ENCODE data around the gene ZNF565.
"Not testable (repeated sequence)": the region's sequence is repeated elsewhere in the genome, so short reads cannot be mapped to it uniquely, and the experiment has no call there.

Gene ZNF565

DNA sequence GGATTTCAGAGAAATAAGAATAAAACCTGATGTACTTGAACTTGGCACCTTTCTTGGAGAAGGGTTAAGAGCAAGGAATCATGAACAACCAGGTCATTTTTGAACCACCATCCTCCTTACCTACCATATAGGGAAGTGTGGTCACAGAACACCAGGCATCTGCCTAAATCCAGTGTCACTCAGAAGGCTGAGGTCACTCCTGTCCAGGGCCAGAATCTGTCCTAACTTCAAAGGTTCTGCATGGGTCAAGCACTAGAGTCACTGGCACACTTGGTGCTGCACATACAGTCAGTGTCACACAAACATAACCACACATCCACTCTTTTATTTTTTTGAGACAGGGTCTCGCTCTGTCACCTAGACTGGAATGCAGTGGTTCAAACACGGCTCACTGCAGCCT lies 1.6 kb downstream of the ZNF565 start:
- no peak for DNase-seq (ENCODE audit: low spot score)
- no peak for FAIRE-seq

DNA sequence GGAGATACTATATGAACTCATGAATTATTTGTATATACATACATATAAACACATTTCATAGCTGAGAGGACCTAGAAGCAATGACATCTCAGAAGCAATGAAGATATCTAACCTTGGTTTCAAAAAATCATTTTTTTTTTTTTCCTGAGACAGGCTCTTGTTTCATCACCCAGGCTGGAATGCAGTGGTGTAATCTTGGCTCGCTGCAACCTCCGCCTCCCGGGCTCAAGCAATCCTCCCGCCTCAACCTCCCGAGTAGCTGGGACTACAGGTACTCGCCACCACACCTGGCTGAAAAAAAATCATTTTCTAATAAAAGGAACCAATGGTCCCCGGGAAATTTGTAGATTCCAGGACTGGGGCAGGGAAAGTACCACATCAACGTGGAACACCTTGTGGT lies 4.0 kb downstream of the ZNF565 start:
- DNase-seq (ENCODE audit: low spot score) (no peak), FAIRE-seq (no peak)

DNA sequence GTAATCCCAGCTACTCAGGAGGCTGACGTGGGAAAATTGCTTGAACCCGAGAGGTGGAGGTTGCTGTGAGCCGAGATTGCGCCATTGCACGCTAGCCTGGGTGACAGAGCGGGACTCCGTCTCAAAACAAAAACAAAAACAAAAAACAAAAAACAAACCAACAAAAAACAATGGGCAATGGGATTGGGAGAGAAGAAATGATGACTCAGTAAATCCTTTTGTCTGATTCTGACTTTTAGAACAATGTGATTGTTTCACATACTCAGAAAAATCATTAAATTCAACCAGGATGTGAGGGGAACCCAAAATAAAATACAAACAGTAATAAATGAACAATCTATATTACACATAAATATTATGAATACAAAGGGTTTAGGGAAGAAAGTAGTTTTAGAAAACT lies 5.1 kb downstream of the ZNF565 start:
- no peak for DNase-seq (ENCODE audit: low spot score)
- no peak for FAIRE-seq

DNA sequence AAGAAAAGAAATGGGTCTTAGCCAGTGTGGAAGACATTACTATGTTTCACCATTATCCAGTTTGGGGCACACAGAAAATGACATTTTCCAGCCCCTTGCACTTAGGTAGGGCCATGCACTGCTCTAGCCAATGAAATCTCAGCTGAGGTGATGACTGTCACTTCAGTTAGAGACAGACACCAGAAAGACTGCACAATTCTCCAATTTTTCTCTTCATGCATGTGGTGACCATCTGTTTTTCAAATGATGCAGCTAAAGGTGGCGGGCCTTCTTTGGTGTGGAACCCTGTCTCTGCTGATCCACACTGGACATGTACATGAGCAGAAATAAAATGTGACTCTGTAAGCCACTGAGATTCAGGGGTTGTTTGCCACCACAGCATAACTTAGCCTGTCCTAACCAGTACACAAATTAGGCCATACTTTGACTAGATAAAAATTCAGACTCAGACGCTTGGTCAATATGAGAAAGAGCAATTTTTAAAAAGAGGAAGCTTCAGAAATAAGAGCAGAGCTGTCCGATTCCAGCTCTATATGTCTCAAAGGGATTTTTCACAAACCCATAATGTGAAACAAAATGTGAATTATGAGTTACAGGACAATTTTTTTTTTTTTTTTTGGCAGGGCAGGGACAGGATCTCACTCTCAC lies 6.7 kb downstream of the ZNF565 start:
- DNase-seq (ENCODE audit: low spot score) = no peak
- no peak for FAIRE-seq

DNA sequence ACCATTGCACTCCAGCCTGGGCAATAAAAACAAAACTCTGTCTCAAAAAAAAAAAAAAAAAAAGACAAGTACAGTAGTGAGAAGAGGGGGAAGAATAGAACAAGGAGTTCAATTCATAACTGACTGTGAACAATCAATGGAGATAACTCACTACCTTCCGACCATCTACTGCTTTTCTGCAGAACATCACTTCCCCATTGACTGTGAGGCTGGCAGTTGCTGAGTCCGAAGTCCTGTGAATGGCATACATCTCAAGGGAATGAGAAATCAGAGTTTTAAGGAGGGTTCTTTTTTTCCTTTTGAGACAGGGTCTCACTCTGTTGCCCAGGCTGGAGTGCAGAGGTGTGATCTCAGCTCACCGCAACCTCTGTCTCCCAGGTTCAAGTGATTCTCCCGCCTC lies 11.2 kb downstream of the ZNF565 start:
- FAIRE-seq (no peak), DNase-seq (ENCODE audit: low spot score) (no peak)

DNA sequence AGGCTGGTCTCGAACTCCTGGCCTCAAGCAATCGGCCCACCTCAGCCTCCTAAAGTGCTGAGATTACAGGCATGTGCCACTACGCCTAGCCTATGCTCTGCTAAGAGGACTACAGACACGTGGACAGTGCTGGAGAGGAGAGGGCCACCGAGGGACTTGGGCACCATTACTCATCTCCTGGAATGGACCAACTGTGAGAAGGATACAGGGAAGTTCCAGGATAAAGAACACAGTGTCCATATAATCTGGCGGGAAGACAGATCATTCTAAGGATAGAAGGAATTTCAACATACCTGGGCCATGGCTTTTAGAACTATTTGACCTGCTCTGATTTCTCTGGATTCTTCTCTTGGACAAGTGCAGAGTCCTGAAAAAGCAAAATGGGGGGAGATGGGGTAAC lies 12.8 kb downstream of the ZNF565 start:
- no peak for FAIRE-seq
- DNase-seq (ENCODE audit: low spot score) = no peak

DNA sequence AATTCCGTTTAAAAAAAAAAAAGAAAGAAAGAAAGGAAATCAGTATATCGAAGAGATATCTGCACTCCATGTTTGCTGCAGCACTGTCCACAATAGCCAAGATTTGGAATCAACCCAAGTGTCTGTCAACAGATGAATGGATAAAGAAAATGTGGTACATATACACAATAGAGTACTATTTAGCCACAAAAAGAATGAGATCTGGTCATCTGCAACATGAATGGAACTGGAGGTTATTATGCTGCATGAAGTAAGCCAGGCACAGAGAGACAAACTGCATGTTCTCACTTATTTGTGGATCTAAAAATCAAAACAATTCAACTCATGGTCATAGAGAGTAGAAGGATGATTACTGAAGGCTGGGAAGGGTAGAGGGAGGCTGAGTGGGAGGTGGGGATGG lies 16.3 kb downstream of the ZNF565 start:
- DNase-seq (ENCODE audit: low spot score) (no peak), FAIRE-seq (no peak)

DNA sequence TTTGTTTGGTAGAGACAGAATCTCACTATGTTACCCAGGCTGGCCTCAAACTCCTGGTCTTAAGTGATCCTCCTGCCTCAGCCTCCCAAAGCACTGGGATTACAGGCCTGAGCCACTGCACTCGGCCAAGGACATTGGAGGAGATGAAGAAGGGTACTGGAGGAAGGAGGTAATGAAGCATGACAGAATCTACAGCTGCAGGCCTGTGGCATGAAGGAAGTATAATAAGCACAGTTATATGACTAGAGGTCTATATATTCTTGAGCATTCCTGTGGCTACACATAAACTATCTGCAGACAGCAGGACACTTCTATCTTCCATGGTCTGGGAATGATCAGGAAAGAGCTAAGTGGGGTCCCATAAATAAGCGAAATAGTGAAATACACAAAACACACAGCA lies 18.2 kb downstream of the ZNF565 start:
- FAIRE-seq = peak; percentile 7
- DNase-seq (ENCODE audit: low spot score) = peak; percentile 72

DNA sequence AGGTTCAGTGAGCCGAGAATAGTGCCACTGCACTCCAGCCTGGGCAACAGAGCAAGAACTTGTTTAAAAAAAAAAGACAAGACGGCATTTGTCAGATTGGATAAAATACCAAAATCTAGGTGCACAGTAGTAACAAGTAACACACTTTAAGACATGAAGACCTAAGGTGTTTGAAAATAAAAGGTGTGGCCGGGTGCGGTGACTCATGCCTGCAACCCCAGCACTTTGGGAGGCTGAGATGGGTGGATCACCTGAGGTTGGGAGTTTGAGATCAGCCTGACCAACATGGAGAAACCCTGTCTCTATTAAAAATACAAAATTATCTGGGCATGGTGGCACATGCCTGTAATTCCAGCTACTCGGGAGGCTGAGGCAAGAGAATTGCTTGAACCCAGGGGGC lies 27.7 kb downstream of the ZNF565 start:
- not testable (repeated sequence) for FAIRE-seq

DNA sequence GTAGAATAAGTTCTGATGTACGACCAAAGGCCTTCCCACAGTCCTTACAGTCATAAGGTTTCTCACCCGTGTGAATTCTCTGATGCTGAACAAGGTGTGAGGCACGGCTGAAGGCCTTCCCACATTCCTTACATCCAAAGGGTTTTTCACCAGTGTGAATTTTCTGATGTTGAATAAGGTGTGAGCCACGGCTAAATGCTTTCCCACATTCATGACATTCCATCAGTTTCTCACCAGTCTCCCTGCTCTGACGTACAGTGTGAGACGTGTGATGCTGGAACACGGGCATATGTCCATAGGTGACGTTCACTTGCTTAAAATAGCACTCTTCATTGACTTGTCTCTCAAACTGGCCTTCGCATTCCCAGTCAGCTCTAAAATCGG lies 31.2 kb downstream of the ZNF565 start:
- DNase-seq (ENCODE audit: low spot score) (peak; percentile 17), FAIRE-seq (no peak)

More for the DNA sequence above, 27.7 kb downstream of the ZNF565 start:
- not testable (repeated sequence) for DNase-seq (ENCODE audit: low spot score)

DNA sequence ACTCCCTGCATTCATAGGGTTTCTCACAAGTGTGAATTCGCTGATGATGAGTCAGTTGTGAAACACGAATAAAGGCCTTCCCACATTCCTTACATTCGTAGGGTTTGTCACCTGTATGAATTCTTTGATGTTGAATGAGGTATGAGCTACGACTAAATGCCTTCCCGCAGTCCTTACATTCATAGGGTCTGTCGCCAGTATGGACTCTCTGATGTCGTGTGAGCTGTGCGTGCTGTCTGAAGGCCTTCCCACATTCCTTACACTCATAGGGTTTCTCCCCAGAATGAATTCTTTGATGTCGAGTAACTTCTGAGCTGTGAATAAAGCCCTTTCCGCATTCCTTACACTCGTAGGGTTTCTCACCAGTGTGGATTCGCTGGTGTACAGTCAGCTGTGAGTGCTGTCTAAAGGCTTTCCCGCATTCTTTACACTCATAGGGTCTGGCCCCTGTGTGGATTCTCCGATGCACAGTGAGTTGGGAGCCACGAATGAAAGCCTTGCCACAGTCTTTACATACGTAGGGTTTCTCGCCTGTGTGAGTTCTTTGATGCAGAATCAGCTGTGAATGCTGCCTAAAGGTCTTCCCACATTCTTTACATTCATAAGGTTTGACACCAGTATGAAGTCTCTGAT lies 31.7 kb downstream of the ZNF565 start:
- no peak for FAIRE-seq
- DNase-seq (ENCODE audit: low spot score) = peak; percentile 61

DNA sequence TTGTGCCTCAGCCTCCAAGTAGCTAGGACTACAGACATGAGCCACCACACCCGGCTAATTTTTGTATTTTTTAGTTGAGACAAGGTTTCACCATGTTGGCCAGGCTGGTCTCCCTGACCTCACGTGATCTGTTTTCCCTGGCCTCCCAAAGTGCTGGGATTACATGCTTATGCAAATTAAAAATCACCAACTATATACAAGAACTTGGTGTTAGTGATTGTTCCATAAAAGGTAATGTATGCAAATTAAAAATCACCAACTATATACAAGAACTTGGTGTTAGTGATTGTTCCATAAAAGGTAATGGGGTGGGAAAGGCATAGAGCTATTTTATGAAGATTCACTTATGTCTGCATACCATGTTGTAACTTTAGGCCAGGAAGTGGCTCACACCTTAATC lies 35.4 kb downstream of the ZNF565 start:
- not testable (repeated sequence) for FAIRE-seq; DNase-seq (ENCODE audit: low spot score)

DNA sequence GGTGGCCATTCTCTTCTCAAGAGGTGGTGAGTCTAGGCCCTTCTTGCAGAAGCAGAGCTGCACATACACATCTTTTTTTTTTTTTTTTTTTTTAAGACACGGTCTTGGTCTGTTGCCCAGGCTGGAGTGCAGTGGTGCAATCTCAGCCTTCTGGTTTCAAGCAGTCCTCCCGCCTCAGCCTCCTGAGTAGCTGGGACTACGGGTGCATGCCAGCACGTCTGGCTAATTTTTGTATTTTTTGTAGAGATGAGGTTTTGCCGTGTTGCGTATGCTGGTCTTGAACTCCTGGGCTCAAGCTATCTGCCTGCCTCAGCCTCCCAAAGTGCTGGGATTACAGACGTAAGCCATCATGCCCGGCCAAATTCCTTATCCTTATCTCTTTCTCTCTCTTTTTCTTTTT lies 40.6 kb downstream of the ZNF565 start:
- DNase-seq (ENCODE audit: low spot score); FAIRE-seq: not testable (repeated sequence)

DNA sequence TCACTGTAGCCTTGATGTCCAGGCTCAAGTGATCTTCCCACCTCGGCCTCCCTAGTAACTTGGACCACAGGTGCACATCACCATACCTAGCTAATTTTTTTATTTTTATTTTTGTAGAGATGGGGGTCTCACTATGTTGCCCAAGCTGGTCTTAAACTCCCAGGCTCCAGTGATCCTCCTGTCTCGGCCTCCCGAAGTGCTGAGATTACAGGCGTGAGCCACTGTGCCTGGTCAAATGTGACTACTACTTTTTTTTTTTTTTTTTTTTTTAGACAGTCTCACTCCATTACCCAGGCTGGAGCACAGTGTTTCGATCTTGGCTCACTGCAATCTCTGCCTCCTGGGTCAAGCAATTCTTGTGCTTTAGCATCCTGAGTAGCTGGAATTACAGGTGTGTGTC lies 41.6 kb downstream of the ZNF565 start:
- DNase-seq (ENCODE audit: low spot score) (no peak), FAIRE-seq (no peak)

DNA sequence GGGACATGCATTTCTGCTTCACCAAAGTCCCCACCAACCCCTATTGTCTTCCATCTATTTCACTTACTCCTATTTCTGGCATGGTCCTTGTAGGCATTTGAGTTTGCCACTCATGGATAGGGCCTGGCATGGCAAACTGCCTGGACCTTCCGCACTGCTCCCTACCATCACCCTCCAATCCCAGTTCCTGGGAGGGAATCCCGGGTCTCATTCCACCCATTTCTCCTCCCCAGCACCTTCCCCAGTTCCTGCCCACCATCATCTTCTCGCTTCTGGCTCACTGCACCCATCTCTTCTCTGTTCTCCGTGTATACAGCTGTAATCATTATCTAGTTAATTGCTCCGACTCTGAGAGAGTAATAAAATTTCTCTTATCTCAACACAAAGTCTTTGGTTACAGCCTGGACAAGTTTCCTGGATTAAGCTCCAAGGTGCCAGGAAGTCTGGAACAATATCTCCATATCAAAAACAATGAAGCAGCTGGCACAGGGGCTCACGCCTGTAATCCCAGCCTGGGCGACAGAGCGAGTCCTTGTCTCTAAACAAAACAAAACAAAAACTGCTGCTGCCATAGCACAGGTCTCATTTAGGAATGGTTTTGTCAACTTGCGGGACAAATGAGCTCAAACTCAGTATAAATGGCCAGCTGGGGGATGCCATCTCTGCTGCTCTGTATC lies 45.2 kb downstream of the ZNF565 start:
- DNase-seq (ENCODE audit: low spot score) (no peak), FAIRE-seq (no peak)

DNA sequence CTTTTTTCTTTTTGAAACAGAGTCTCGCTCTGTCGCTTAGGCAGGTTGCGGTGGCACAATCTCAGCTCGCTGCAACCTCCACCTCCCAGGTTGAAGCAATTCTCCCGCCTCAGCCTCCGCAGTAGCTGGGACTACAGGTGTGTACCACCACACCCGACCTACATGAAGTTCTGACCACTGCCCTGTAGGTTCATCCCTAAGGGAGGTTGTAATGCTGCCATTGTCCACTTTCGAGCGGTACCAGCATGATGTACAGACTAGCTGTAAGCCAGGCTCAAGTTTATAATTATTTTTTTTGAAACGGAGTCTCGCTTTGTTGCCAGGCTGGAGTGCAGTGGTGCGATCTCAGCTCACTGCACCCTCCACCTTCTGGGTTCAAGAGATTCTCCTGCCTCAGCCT lies 50.7 kb downstream of the ZNF565 start:
- no peak for DNase-seq (ENCODE audit: low spot score)
- FAIRE-seq = no peak

DNA sequence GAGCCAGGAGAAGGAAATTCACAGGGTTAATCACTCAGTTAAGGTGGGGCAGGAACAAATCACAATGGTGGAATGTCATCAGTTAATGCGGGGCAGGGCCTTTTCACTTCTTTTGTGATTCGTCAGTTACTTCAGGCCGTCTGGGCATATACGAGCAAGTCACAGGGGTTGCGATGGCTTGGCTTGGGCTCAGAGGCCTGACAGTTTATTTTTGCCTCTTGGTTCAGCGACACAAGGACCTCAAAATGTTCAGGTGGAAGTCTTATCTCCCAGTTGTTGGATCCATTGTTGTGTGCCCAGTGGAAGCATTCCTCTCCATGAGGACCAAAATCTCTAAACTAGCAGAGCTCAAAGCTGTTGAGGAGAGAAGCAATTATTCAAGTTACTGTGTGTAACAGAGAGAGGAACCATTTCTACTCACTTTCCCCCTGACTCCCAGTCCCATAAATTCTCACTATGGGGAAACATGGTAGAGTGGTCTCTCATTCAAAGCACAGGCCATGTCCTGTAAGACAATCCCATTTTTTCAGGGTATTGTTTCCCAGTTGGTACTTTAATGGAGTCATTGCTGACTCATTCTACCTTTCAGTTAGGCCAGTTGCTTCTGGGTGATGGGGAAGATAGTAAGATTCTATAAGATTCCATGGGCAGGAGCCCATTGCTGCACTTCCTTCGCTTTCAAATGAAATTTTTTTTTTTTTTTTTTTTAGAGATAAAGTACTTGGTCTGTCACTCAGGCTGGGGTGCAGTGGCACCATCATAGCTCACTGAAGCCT lies 53.5 kb downstream of the ZNF565 start:
- FAIRE-seq (no peak), DNase-seq (ENCODE audit: low spot score) (no peak)

DNA sequence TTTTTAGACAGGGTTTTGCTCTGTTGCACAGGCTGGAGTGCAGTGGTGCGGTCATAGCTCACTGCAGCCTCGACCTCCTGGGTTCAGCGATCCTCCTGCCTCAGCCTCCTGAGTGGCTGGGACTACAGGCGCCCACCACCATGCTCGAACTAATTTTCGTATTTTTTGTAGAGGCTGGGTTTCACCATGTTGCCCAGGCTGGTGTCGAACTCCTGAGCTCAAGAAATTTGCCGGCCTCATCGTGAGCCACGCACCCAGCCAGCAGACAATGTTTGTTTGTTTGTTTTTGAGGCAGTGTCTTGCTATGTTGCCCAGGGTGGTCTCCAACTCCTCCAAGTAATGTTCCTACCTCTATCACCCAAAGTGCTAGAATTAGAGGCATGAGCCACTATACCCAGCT lies 61.3 kb downstream of the ZNF565 start:
- FAIRE-seq = no peak
- no peak for DNase-seq (ENCODE audit: low spot score)

DNA sequence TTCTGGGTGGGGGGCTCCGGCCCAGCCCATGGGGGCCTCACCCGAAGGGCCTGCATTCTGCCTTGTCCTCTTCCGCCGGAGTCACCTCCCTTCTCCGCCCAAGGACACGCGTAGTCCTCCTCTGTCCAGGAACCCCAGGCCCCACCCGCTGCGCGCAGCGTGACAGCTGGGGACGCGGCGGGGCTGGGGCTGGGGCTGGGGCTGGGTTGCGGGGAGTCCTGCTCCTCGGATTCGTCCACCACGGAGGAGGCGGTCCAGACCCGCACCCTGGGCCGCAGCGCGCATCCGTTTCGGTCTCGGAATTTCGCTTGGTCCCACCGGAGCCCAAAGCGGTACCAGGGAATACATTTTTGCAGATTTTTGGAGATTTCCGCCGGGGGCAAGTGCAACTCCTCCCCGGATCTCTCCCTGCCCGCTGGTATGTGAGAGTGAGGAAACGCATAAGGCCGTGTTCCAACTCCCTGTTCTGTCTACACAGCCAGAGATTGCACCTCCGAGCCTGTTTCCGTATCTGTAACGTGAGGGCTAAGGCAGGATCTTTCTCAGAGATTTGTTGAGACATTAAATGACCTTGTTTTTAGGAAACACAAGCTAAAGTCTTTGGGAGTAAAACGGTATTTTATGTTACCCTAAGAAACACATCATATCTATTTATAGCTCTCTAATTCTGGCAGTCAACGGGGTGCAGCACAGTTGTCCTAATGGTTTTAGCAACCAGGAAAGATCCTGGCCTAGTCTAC lies 61.9 kb downstream of the ZNF565 start, which contains the start of gene COX7A1:
COX7A1 (minus strand) TSS at position 96 of the 740 bp plus-strand sequence; CDS start at position 56, 40 bp downstream.
- FAIRE-seq = no peak

DNA sequence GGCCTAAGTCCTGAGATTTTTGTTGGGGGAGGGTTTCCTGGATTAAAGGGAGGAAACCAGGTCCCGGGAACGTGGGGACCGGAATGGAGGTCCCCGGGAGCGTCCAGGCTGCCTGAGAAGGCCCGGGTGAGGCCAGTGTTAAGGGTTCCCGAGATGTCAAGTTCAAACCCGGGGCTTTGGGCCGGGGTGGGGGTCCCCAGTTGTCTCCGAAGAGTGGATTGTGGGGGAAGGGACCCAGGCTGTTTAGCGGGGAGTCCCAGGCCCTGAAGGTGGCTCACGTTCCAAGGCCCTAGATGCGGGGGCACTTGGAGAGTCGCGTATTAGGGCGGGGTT lies 62.5 kb downstream of the ZNF565 start:
- DNase-seq (ENCODE audit: low spot score) (no peak), FAIRE-seq (no peak)

More for the DNA sequence above, 61.9 kb downstream of the ZNF565 start, which contains the start of gene COX7A1:
- no peak for DNase-seq (ENCODE audit: low spot score)

Measured in RCC 7860 (cell line).